Activated naive CD8-positive, alpha-beta T cell treated with anti-CD3 and anti-CD28 coated beads, Interleukin-2, amount 50 U/mL, for 24 hours (primary cell): Measurements from ENCODE around the gene CSH1.
"Not testable (repeated sequence)": the region's sequence is repeated elsewhere in the genome, so short reads cannot be mapped to it uniquely, and the experiment has no call there.

Source experiments
- ATAC-seq: fragments of 150-1000 bp; cut with Tn5 transposase; one replicate; pipeline ENCODE4 v1.10.0; 2021
- DNase-seq: peaks from one replicate; pipeline ENCODE4 v3.0.0; 2021
- H3K27ac Mint-ChIP-seq: one replicate; pipeline ENCODE4 v1.8.0; 2021; ENCODE audit warnings: mild to moderate bottlenecking, mixed read lengths
- H3K27me3 Mint-ChIP-seq: one replicate; pipeline ENCODE4 v1.8.0; 2021; ENCODE audit warnings: mixed read lengths
- H3K36me3 Mint-ChIP-seq: one replicate; pipeline ENCODE4 v1.8.0; 2021; ENCODE audit warnings: low read depth, mixed read lengths
- H3K4me1 Mint-ChIP-seq: one replicate; pipeline ENCODE4 v1.8.0; 2021; ENCODE audit warnings: mixed read lengths
- H3K4me3 Mint-ChIP-seq: one replicate; pipeline ENCODE4 v1.8.0; 2021; ENCODE audit warnings: mild to moderate bottlenecking, moderate library complexity, mixed read lengths
- H3K9me3 Mint-ChIP-seq: one replicate; pipeline ENCODE4 v1.8.0; 2021; ENCODE audit warnings: mixed read lengths

Gene CSH1

GRCh38 chr17:63898899-63899798 is 2.8 kb upstream of the CSH1 start:
- not testable (repeated sequence) for DNase-seq, H3K36me3 Mint-ChIP-seq, H3K27ac Mint-ChIP-seq, H3K9me3 Mint-ChIP-seq, H3K27me3 Mint-ChIP-seq, H3K4me3 Mint-ChIP-seq
- peaks cover 12% of the 10 kb centered on the region for H3K4me1 Mint-ChIP-seq
- ATAC-seq, result peak; percentile 77

DNA sequence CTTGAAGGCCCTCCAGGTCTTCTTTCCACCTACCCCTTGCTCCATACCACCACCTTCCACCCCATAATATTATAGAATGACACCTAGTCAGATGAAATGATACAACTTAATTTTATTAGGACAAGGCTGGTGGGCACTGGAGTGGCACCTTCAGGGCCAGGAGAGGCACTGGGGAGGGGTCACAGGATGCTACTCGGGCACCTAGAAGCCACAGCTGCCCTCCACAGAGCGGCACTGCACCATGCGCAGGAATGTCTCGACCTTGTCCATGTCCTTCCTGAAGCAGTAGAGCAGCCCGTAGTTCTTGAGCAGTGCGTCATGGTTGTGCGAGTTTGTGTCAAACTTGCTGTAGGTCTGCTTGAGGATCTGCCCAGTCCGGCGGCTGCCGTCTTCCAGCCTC is 1.6 kb downstream of the CSH1 start:
- not testable (repeated sequence) for H3K27me3 Mint-ChIP-seq, H3K4me1 Mint-ChIP-seq, ATAC-seq, H3K9me3 Mint-ChIP-seq, H3K36me3 Mint-ChIP-seq, H3K4me3 Mint-ChIP-seq, H3K27ac Mint-ChIP-seq, DNase-seq

DNA sequence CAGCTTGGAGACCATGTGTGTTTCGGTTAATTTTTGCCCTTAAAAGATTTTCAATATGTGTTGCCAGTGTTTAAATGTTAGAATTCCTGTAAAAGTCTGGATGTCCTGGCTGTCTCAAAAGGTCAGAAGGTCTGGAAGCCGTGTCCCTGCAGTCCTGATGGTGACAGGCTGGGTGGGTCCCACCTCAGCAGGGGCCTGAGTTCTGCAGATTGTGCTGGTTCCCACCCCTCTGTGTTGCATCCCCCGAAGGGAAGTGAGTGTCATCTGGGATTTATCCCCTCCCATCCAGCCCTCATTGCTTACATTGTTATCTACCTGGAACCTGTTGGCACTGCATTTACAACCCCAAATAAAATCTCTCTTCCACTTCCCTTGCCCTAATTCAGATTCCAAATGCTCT is 2.4 kb downstream of the CSH1 start:
- H3K36me3 Mint-ChIP-seq, result not testable (repeated sequence)

GRCh38 chr17:63892316-63893037 is 3.9 kb downstream of the CSH1 start:
- not testable (repeated sequence) for DNase-seq, H3K27me3 Mint-ChIP-seq, H3K4me1 Mint-ChIP-seq, ATAC-seq, H3K4me3 Mint-ChIP-seq, H3K9me3 Mint-ChIP-seq, H3K36me3 Mint-ChIP-seq, H3K27ac Mint-ChIP-seq

More for the DNA sequence above, 2.4 kb downstream of the CSH1 start:
- H3K27me3 Mint-ChIP-seq, H3K4me3 Mint-ChIP-seq, H3K9me3 Mint-ChIP-seq, ATAC-seq, H3K4me1 Mint-ChIP-seq, H3K27ac Mint-ChIP-seq, DNase-seq: not testable (repeated sequence)

- H3K36me3 Mint-ChIP-seq, H3K4me3 Mint-ChIP-seq, H3K4me1 Mint-ChIP-seq, H3K9me3 Mint-ChIP-seq, H3K27ac Mint-ChIP-seq, H3K27me3 Mint-ChIP-seq, DNase-seq: not testable (repeated sequence)
- ATAC-seq, result peak; percentile 66
Observed at GRCh38 chr17:63889026-63889848, 7.1 kb downstream of the CSH1 start.

DNA sequence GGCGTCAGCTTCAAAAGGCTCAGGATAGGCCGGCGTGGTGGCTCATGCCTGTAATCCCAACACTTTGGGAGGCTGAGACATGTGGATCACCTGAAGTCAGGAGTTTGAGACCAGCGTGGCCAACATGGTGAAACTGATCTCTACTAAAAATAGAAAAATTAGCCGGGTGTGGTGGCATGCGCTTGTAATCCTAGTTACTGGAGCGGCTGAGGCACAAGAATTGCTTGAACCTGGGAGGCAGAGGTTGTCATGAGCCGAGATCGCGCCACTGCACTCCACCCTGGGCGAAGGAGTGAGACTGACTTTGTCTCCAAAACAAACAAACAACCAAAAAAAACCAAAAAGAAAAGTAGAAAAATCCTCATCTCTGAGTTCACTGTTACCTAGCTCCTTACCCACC is 11.3 kb downstream of the CSH1 start:
- H3K27me3 Mint-ChIP-seq, H3K9me3 Mint-ChIP-seq, DNase-seq, H3K4me3 Mint-ChIP-seq, ATAC-seq, H3K36me3 Mint-ChIP-seq, H3K27ac Mint-ChIP-seq, H3K4me1 Mint-ChIP-seq: not testable (repeated sequence)

GRCh38 chr17:63882626-63883126 is 13.7 kb downstream of the CSH1 start:
- DNase-seq, H3K4me1 Mint-ChIP-seq, H3K9me3 Mint-ChIP-seq, H3K4me3 Mint-ChIP-seq, ATAC-seq, H3K36me3 Mint-ChIP-seq, H3K27me3 Mint-ChIP-seq, H3K27ac Mint-ChIP-seq: not testable (repeated sequence)

DNA sequence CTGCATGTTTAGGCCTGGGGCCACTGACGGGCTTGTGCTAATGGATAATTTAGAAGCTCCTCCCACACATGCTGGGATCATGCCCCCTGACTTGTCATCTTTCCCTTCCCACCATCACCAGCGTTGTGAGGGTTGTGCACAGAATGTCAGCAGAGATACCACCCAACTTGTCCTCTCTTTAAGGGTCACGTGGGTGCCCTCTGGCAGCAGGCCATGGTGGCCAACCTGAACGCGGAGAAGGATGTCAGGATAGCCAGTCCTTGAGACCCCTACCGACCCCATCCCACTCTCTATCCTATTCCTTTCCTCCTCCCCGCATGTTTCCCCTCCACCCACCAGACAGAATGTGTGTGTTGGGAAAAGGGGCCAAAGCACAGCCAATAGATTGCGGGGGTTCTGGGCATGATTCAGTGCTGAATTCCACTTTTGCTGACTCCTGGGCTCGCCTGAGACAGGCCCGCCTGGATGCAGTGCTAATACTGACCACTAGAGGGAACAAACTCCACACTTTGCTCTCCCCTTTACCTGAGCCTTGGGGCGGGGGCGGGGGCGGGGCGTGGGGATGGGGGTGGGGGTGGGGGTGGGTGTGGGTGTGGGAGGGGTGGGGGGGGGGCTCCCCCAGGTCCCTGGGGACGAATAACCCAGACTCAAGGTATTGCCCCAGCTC is 14.3 kb downstream of the CSH1 start, which contains the start of gene GH2:
GH2 (minus strand) TSS at position 10 of the 667 bp plus-strand sequence. CDS start 143 bp downstream, outside the sequence.
- no peaks in the 10 kb centered on the region for H3K9me3 Mint-ChIP-seq
- H3K27me3 Mint-ChIP-seq, result no peaks in the 10 kb centered on the region
- DNase-seq (peak; percentile 72), ATAC-seq (peak; percentile 83)
- peaks cover 2% of the 10 kb centered on the region for H3K4me1 Mint-ChIP-seq
- no peak within 1 kb of the TSS for H3K27ac Mint-ChIP-seq
- H3K4me3 Mint-ChIP-seq, result no peak within 1 kb of the TSS
- H3K36me3 Mint-ChIP-seq, result no peaks in the 10 kb centered on the region

- H3K4me1 Mint-ChIP-seq, H3K27ac Mint-ChIP-seq, H3K36me3 Mint-ChIP-seq, H3K27me3 Mint-ChIP-seq, DNase-seq, H3K4me3 Mint-ChIP-seq, H3K9me3 Mint-ChIP-seq, ATAC-seq: not testable (repeated sequence)
Observed at GRCh38 chr17:63881337-63881736, 15.0 kb downstream of the CSH1 start.

DNA sequence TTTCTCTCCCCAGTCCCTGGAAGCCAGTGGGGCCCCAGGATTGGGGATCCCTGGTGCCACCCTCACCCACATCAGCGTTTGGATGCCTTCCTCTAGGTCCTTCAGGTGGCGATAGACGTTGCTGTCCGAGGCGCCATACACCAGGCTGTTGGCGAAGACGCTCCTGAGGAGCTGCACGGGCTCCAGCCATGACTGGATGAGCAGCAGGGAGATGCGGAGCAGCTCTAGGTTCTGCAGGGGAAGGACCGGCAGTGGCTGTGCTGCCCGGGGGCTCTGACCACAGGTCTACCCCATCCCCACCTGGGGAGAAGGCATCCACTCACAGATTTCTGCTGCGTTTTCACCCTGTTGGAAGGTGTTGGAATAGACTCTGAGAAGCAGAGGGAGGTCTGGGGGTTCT is 15.7 kb downstream of the CSH1 start:
- H3K27ac Mint-ChIP-seq, result no peak overlapping the region
- H3K36me3 Mint-ChIP-seq, result no peaks in the 10 kb centered on the region
- no peaks in the 10 kb centered on the region for H3K9me3 Mint-ChIP-seq
- H3K4me1 Mint-ChIP-seq, result peaks cover 2% of the 10 kb centered on the region
- no peak overlapping the region for H3K4me3 Mint-ChIP-seq
- ATAC-seq (no peak), DNase-seq (no peak)
- no peaks in the 10 kb centered on the region for H3K27me3 Mint-ChIP-seq

- H3K9me3 Mint-ChIP-seq, H3K27me3 Mint-ChIP-seq, H3K4me3 Mint-ChIP-seq, H3K4me1 Mint-ChIP-seq, DNase-seq, H3K36me3 Mint-ChIP-seq, H3K27ac Mint-ChIP-seq, ATAC-seq: not testable (repeated sequence)
Observed at GRCh38 chr17:63878413-63878812, 18.0 kb downstream of the CSH1 start.

- not testable (repeated sequence) for H3K36me3 Mint-ChIP-seq, ATAC-seq, H3K27ac Mint-ChIP-seq, H3K4me3 Mint-ChIP-seq, H3K4me1 Mint-ChIP-seq, H3K27me3 Mint-ChIP-seq, H3K9me3 Mint-ChIP-seq, DNase-seq
Observed at GRCh38 chr17:63874693-63875092, 21.7 kb downstream of the CSH1 start.

DNA sequence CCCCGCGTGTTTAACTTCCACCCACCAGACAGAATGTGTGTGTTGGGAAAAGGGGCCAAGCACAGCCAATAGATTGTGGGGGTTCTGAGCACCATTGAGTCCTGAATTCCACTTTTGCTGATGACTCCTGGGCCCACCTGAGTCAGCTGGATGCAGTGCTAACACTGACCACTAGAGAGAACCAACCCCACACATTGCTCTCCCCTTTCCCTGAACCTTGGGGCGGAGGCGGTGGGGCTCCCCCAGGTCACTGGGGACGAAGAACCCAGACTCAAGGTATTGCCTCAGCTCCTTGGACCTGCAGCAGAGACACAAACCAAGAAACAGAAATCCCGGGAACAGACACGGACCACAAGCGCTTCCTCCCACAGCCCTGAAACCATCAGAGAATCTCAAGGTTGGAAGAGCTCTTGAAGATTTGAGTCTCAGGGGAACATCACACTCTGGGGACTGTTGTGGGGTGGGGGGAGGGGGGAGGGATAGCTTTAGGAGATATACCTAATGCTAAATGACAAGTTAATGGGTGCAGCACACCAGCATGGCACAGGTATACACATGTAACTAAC is 22.2 kb downstream of the CSH1 start:
- not testable (repeated sequence) for ATAC-seq, H3K27me3 Mint-ChIP-seq, H3K27ac Mint-ChIP-seq, H3K4me3 Mint-ChIP-seq, DNase-seq, H3K4me1 Mint-ChIP-seq, H3K36me3 Mint-ChIP-seq, H3K9me3 Mint-ChIP-seq

DNA sequence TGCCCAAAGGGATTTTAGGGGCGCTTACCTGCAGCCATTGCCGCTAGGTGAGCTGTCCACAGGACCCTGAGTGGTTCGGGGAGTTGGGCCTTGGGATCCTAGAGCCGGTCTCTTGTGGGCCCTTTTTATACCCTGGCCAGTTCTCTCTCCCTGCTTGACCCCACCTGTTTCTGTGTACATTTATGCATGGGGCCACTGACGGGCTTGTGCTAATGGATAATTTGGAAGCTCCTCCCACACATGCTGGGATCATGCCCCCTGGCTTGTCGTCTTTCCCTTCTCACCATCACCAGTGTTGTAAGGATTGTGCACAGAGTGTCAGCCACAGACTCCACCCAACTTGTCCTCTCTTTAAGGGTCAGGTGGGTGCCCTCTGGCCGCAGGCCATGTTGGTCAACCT is 22.8 kb downstream of the CSH1 start, which contains the start of gene CSH2:
CSH2 (minus strand) TSS at position 101 of the 400 bp plus-strand sequence; CDS start at position 38, 63 bp downstream.
- not testable (repeated sequence) for ATAC-seq, H3K9me3 Mint-ChIP-seq, H3K4me1 Mint-ChIP-seq, H3K36me3 Mint-ChIP-seq, H3K4me3 Mint-ChIP-seq, H3K27me3 Mint-ChIP-seq, DNase-seq, H3K27ac Mint-ChIP-seq
